Naive thymus-derived CD8-positive, alpha-beta T cell (primary cell): ENCODE measurements around the gene ARHGAP6. TPM values are rescaled to one million over a fixed set of nuclear protein-coding genes. Genes with fewer than 3 reads are reported as not detected.

Experiments
- ATAC-seq, 2 donors: fragments of 150-1000 bp; cut with Tn5 transposase in 1 of 2; sonication (Bioruptor Pico), chemical (Tn5 transposase) in 1 of 2; 1 replicate in 1 of 2; 2 replicates in 1 of 2; pipeline ENCODE4 v1.10.0; 2021; ENCODE audit warnings: mild to moderate bottlenecking in 2 of 2, moderate library complexity in 2 of 2
- POLR2A ChIA-PET: fragments of 350-600 bp; sonication (Branson Sonifier 250); formaldehyde crosslinking; loops from one replicate; lab custom pipeline; 2021; ENCODE audit warnings: antibody characterized with exemption; lab: Charles Lee
- DNase-seq, 10 donors: peaks; one replicate each; pipeline versions ENCODE4 v3.0.0 to v3.0.0-alpha.2; 2020 to 2022
- H3K27ac Mint-ChIP-seq, 10 donors: one replicate each; pipeline ENCODE4 v1.8.0; 2020 to 2022; ENCODE audit warnings: mild to moderate bottlenecking in 10 of 10, mixed read lengths in 10 of 10, moderate library complexity in 4 of 10, inconsistent platforms in 1 of 10
- H3K27me3 Mint-ChIP-seq, 5 donors: one replicate each; pipeline ENCODE4 v1.8.0; 2021 to 2022; ENCODE audit warnings: mixed read lengths in 5 of 5
- H3K36me3 Mint-ChIP-seq, 3 donors: one replicate each; pipeline ENCODE4 v1.8.0; 2020 to 2022; ENCODE audit warnings: mixed read lengths in 3 of 3, mild to moderate bottlenecking in 2 of 3, inconsistent platforms in 1 of 3
- H3K4me1 Mint-ChIP-seq, 4 donors: one replicate each; pipeline ENCODE4 v1.8.0; 2021 to 2022; ENCODE audit warnings: mixed read lengths in 4 of 4
- H3K4me3 Mint-ChIP-seq, 10 donors: one replicate each; pipeline ENCODE4 v1.8.0; 2020 to 2022; ENCODE audit warnings: mild to moderate bottlenecking in 10 of 10, mixed read lengths in 10 of 10, moderate library complexity in 6 of 10, inconsistent platforms in 1 of 10
- H3K9me3 Mint-ChIP-seq, 9 donors: one replicate each; pipeline ENCODE4 v1.8.0; 2020 to 2022; ENCODE audit warnings: mixed read lengths in 9 of 9, mild to moderate bottlenecking in 3 of 9, inconsistent platforms in 1 of 9, moderate library complexity in 1 of 9
- polyA plus RNA-seq, 3 donors: library from polyadenylated mRNA; unstranded; fragments of 300-500 nt; fragmentation: Illumina TruSeq; gene quantifications; one replicate each; pipeline ENCODE4 v1.2.3, GENCODE V29; 2021
- total RNA-seq, 8 experiments: library from RNA in 2 of 8; stranded (reverse) in 2 of 8; gene quantifications; one replicate each; pipeline ENCODE4 v1.2.3 and lab custom pipeline; 2021 to 2026

ARHGAP6 gene
- total and polyA plus RNA-seq, 5 experiments from 2014 or later = 0.22 TPM; not detected in 4

GRCh38 chrX:11401966-11402365 is 263.8 kb downstream of the ARHGAP6 start:
- ATAC-seq = no peak
- Mint-ChIP-seq H3K27ac (no peak overlapping the region), H3K36me3 (no peaks in the 10 kb centered on the region), H3K4me1 (no peaks in the 10 kb centered on the region), H3K4me3 (no peak overlapping the region), H3K9me3 (peaks cover 0 to 2% (median 0%) of the 10 kb centered on the region in 9 donors), H3K27me3 (no peaks in the 10 kb centered on the region)
- POLR2A ChIA-PET = no interaction called here
- DNase-seq = no peak

- DNase-seq (no peak), ATAC-seq (no peak)
- no peaks in the 10 kb centered on the region for H3K4me1 Mint-ChIP-seq
- POLR2A ChIA-PET = no interaction called here
- no peak overlapping the region for H3K27ac Mint-ChIP-seq
- H3K36me3 Mint-ChIP-seq = no peaks in the 10 kb centered on the region
- no peaks in the 10 kb centered on the region for H3K27me3 Mint-ChIP-seq
- H3K4me3 Mint-ChIP-seq = no peak overlapping the region
- peaks cover 0 to 2% (median 0%) of the 10 kb centered on the region in 9 donors for H3K9me3 Mint-ChIP-seq
Measured at GRCh38 chrX:11399489-11400094, 266.1 kb downstream of the ARHGAP6 start.

GRCh38 chrX:11398785-11399184 is 266.9 kb downstream of the ARHGAP6 start:
- POLR2A ChIA-PET = no interaction called here
- DNase-seq = no peak
- Mint-ChIP-seq H3K4me1 (no peaks in the 10 kb centered on the region), H3K27me3 (no peaks in the 10 kb centered on the region), H3K27ac (no peak overlapping the region), H3K4me3 (no peak overlapping the region), H3K9me3 (peaks cover 0 to 2% (median 0%) of the 10 kb centered on the region in 9 donors), H3K36me3 (no peaks in the 10 kb centered on the region)
- ATAC-seq = no peak

- Mint-ChIP-seq H3K36me3 (no peaks in the 10 kb centered on the region), H3K4me3 (no peak overlapping the region), H3K9me3 (no peaks in the 10 kb centered on the region), H3K27ac (no peak overlapping the region), H3K27me3 (no peaks in the 10 kb centered on the region), H3K4me1 (no peaks in the 10 kb centered on the region)
- POLR2A ChIA-PET = no interaction called here
- DNase-seq (no peak), ATAC-seq (no peak)
Measured at GRCh38 chrX:11398139-11398538, 267.6 kb downstream of the ARHGAP6 start.

- Mint-ChIP-seq H3K4me3 (no peak overlapping the region), H3K27me3 (no peaks in the 10 kb centered on the region), H3K27ac (no peak overlapping the region), H3K36me3 (no peaks in the 10 kb centered on the region), H3K9me3 (no peaks in the 10 kb centered on the region), H3K4me1 (no peaks in the 10 kb centered on the region)
- no peak for DNase-seq
- no peak for ATAC-seq
- POLR2A ChIA-PET = no interaction called here
Measured at GRCh38 chrX:11397680-11398079, 268.0 kb downstream of the ARHGAP6 start.

GRCh38 chrX:11395859-11396258 is 269.9 kb downstream of the ARHGAP6 start:
- H3K9me3 Mint-ChIP-seq = peaks cover 0 to 3% (median 0%) of the 10 kb centered on the region in 9 donors
- DNase-seq = no peak
- no peak overlapping the region for H3K27ac Mint-ChIP-seq
- H3K4me3 Mint-ChIP-seq = no peak overlapping the region
- no peaks in the 10 kb centered on the region for H3K27me3 Mint-ChIP-seq
- no peaks in the 10 kb centered on the region for H3K36me3 Mint-ChIP-seq
- POLR2A ChIA-PET = no interaction called here
- no peaks in the 10 kb centered on the region for H3K4me1 Mint-ChIP-seq
- no peak for ATAC-seq

GRCh38 chrX:11393949-11394654 is 271.6 kb downstream of the ARHGAP6 start:
- no peaks in the 10 kb centered on the region for H3K27me3 Mint-ChIP-seq

GRCh38 chrX:11386812-11387211 is 278.9 kb downstream of the ARHGAP6 start:
- POLR2A ChIA-PET = no interaction called here

More at GRCh38 chrX:11393949-11394654, 271.6 kb downstream of the ARHGAP6 start:
- POLR2A ChIA-PET = no interaction called here
- ATAC-seq (no peak), DNase-seq (no peak)
- no peaks in the 10 kb centered on the region for H3K36me3 Mint-ChIP-seq
- no peak overlapping the region for H3K27ac Mint-ChIP-seq
- H3K4me3 Mint-ChIP-seq = no peak overlapping the region
- peaks cover 0 to 3% (median 0%) of the 10 kb centered on the region in 9 donors for H3K9me3 Mint-ChIP-seq
- H3K4me1 Mint-ChIP-seq = no peaks in the 10 kb centered on the region

GRCh38 chrX:11386001-11386523 is 279.7 kb downstream of the ARHGAP6 start:
- ATAC-seq (no peak), DNase-seq (no peak)
- POLR2A ChIA-PET = no interaction called here
- Mint-ChIP-seq H3K4me1 (no peaks in the 10 kb centered on the region), H3K27me3 (no peaks in the 10 kb centered on the region), H3K4me3 (no peak overlapping the region), H3K9me3 (peaks cover 0 to 3% (median 0%) of the 10 kb centered on the region in 9 donors), H3K36me3 (no peaks in the 10 kb centered on the region), H3K27ac (no peak overlapping the region)

More at GRCh38 chrX:11386812-11387211, 278.9 kb downstream of the ARHGAP6 start:
- Mint-ChIP-seq H3K4me3 (no peak overlapping the region), H3K27me3 (no peaks in the 10 kb centered on the region), H3K27ac (no peak overlapping the region), H3K9me3 (peaks cover 0 to 3% (median 0%) of the 10 kb centered on the region in 9 donors), H3K4me1 (no peaks in the 10 kb centered on the region), H3K36me3 (no peaks in the 10 kb centered on the region)
- no peak for ATAC-seq
- no peak for DNase-seq

GRCh38 chrX:11382930-11383329 is 282.8 kb downstream of the ARHGAP6 start:
- no peaks in the 10 kb centered on the region for H3K36me3 Mint-ChIP-seq
- no peak for DNase-seq
- H3K27me3 Mint-ChIP-seq = peaks cover 0 to 3% (median 0%) of the 10 kb centered on the region in 5 donors
- POLR2A ChIA-PET = no interaction called here
- no peak overlapping the region for H3K27ac Mint-ChIP-seq
- H3K4me3 Mint-ChIP-seq = no peak overlapping the region
- no peaks in the 10 kb centered on the region for H3K4me1 Mint-ChIP-seq
- H3K9me3 Mint-ChIP-seq = peaks cover 0 to 1% (median 0%) of the 10 kb centered on the region in 9 donors
- ATAC-seq = no peak

- Mint-ChIP-seq H3K9me3 (peaks cover 0 to 1% (median 0%) of the 10 kb centered on the region in 9 donors), H3K27me3 (peaks cover 0 to 3% (median 0%) of the 10 kb centered on the region in 5 donors), H3K36me3 (no peaks in the 10 kb centered on the region), H3K4me3 (no peak overlapping the region), H3K27ac (no peak overlapping the region), H3K4me1 (no peaks in the 10 kb centered on the region)
- ATAC-seq (no peak), DNase-seq (no peak)
- POLR2A ChIA-PET = no interaction called here
Measured at GRCh38 chrX:11381464-11381863, 284.3 kb downstream of the ARHGAP6 start.

- Mint-ChIP-seq H3K4me3 (no peak overlapping the region), H3K27me3 (peaks cover 0 to 3% (median 2%) of the 10 kb centered on the region in 5 donors), H3K36me3 (no peaks in the 10 kb centered on the region), H3K27ac (no peak overlapping the region), H3K9me3 (peaks cover 0 to 1% (median 0%) of the 10 kb centered on the region in 9 donors), H3K4me1 (no peaks in the 10 kb centered on the region)
- DNase-seq (no peak), ATAC-seq (no peak)
- POLR2A ChIA-PET = no interaction called here
Measured at GRCh38 chrX:11380187-11380844, 285.4 kb downstream of the ARHGAP6 start.

- H3K27me3 Mint-ChIP-seq = peaks cover 0 to 3% (median 2%) of the 10 kb centered on the region in 5 donors
- no peaks in the 10 kb centered on the region for H3K36me3 Mint-ChIP-seq
- H3K9me3 Mint-ChIP-seq = peaks cover 0 to 1% (median 0%) of the 10 kb centered on the region in 9 donors
- POLR2A ChIA-PET = no interaction called here
- DNase-seq (no peak), ATAC-seq (no peak)
- no peaks in the 10 kb centered on the region for H3K4me1 Mint-ChIP-seq
- H3K4me3 Mint-ChIP-seq = no peak overlapping the region
- no peak overlapping the region for H3K27ac Mint-ChIP-seq
Measured at GRCh38 chrX:11376163-11376562, 289.6 kb downstream of the ARHGAP6 start.
